GM12865 (cell line): ENCODE data around the gene AANAT.

Experiments
- DNase-seq: peaks from one replicate; pipeline ENCODE4 v3.0.0; 2010; ENCODE audit warnings: low read depth
- H3K4me3 ChIP-seq: 2 replicates; pipeline ENCODE4 v1.5.1; 2011; ENCODE audit warnings: mild to moderate bottlenecking, low read depth, low read length, control low read depth
- TF ChIP-seq, protein P1 (sequence below): IDR thresholded peaks from 2 replicates; pipeline ENCODE4 v1.5.1; 2011; ENCODE audit warnings: low read length, control low read depth, low read depth, inconsistent platforms; ENCODE audit not compliant: insufficient read depth; ENCODE audit errors: missing control alignments

The AANAT gene

DNA sequence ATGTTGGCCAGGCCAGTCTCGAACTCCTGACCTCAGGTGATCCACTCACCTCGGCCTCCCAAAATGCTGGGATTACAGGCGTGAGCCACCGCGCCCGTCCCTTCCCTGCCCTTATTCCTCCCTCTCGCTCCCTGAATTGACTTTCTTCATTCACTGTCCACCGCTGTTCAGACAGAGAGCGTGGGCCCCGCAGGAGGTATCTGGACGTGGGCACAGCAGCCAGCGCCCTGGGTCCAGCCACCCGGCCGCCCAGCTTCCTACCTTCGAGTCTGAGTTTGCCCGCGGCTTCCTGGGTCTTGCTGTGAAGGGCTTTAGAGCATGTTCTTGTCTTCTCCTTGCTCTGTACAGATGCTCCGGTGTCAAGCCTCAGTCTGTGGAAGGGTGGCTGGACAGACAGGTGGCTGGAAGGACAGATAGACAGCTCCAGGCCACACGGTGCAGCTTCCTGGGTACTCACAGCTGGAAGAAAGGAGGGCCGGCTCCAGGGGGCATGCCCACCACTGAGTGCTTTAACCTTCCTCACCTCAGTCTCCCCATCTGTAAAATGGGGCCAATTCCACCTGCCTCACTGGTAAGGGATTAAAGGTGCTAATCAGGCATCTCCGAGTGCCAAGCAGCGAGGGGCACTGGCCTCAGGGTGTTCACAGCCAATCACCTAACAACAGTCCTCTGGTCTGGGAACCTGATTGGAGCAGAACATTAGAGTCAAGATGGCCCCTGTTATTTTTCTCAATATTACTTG is 20.2 kb downstream of the AANAT start:
- no peak overlapping the region for H3K4me3 ChIP-seq
- TF ChIP-seq, protein P1, sequence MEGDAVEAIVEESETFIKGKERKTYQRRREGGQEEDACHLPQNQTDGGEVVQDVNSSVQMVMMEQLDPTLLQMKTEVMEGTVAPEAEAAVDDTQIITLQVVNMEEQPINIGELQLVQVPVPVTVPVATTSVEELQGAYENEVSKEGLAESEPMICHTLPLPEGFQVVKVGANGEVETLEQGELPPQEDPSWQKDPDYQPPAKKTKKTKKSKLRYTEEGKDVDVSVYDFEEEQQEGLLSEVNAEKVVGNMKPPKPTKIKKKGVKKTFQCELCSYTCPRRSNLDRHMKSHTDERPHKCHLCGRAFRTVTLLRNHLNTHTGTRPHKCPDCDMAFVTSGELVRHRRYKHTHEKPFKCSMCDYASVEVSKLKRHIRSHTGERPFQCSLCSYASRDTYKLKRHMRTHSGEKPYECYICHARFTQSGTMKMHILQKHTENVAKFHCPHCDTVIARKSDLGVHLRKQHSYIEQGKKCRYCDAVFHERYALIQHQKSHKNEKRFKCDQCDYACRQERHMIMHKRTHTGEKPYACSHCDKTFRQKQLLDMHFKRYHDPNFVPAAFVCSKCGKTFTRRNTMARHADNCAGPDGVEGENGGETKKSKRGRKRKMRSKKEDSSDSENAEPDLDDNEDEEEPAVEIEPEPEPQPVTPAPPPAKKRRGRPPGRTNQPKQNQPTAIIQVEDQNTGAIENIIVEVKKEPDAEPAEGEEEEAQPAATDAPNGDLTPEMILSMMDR, result no peak
- DNase-seq, result no peak

DNA sequence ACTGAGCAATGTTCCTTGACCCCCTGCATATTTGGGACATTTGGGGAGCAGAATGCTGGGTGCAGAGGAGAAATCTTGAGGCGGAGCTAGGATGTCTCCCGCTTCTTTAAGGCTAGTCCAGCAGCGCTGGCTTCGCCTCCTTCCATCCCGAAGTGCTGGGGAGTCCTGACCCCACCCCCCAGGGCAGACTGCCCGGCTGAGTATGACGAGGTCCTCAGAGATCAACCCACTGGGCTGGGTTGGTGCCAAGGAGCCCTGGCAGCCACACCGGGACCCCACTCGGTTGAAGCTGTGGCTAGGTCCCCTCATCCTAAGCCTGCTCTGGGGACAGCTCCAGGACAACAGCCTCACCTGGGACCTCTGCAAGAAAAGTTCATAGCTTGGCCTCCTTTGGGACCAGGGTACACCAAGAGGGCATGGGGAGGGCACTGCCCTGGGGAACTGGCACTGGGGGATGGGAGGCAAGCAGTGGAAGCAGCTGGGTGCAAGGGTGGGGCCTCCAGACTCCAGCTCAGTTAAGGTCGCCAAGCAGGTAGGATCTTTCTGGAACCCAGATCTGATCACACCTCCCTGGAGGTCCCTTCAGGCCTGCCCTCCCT is 22.8 kb downstream of the AANAT start:
- DNase-seq, result no peak
- TF ChIP-seq, protein P1, result no peak
- H3K4me3 ChIP-seq, result no peak overlapping the region

DNA sequence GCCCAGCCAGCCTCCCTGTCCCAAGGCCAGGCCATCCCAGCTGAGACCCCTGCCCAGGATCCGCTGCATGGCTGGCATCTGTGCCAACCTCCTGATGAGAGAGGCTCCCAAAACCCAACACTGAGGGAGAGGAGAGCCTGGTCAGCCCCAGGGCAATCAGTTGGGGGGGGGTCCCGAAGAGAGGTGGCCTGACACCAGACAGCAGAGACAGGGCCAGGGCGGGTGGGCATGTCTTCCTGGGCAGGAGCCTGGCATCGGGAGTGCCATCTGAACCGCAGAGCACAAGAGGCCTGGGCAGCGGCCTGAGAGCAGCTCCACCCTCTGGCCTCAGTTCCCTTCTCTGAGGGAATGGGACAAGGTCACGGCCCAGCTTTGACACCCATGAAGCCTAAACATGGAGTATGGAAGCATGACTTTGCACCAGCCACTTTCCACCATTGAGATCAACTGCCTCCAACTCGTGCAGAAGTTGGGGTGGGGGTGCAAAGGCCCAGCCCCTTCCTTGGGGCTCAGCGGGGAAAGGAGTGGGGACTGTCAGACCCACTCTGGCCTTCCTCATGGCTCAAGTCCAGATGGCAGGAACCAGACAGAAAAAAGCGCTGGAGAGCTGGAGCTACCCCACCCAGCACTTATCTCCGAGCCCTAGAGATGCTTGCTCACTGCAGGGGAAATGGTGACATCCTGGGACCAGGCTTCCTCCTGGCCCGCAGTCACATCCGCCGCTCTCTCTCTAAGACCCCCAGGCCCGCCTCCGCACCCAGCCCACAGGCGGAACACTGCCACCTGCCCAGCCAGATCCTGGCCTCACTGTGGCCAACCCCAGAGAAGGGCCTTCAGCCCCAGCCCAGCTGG is 24.1 kb downstream of the AANAT start:
- TF ChIP-seq, protein P1, result no peak
- H3K4me3 ChIP-seq, result peak overlapping the region; percentile 47
- peak; percentile 64 for DNase-seq

DNA sequence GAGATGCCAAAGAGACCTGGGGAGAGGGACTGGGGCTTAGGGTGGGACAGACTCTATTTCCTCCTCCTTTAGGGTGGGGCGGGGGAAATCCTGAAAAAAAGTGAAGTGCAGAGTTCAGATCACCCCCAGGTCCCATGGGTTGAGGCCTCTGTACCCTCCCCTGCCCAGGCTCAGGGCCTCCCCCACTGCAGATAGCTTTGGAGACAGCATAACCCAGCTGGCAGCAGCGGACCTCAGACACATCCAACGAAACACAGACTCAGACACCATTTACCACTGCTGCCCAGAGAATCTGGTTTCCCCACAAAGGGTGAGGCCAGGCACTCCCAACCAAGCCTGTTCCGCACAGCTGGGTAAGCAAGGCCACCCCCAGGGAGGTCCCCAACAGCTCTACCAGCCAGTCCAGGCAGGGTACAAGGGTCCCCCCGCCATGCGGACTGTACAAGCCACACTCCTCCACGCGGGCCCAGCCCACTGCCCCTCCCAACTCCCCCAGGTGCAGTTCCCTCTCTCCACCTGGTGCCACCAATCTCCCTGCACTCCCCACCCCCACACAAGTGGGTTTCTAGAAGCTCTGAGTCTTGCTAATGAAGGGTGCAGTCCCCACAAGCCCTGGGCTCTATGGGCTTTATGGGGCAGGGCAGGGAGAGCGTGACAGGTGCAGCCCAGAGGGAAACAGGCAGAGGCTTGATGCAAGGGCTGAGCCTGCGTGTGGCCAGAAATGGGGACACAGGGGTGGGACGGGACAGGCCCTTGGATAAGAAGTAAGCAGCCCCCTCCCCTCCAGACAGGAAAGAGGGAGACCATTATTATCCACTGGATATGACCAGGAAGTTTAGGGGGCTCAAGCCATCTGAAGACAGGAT is 25.0 kb downstream of the AANAT start:
- TF ChIP-seq, protein P1, result no peak
- peak overlapping the region; percentile 47 for H3K4me3 ChIP-seq
- DNase-seq, result peak; percentile 75

DNA sequence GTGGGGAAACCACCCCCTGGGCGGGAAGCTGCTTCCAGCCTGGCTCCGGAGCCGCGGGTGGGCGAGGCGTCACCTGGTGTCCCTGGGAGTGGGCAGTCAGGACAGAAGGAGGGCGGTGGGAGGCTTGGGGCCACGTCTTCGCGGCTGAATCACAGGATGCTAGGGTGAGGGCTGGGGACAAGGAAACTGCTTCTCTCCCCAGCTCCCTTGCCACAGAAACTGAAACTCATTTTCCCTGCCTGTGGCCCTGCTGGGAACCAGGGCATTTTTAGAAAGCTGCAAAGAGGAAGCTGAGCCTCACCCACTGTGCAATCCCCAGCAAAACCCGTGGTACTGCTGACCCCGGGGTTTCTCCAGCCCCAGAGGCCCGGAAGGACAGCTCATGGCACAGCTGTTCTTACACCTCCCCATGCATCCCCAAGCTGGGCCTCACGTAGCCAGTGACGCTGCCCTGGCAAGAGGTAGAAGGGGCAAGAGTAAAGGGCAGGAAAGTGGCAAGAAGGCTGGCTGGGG is 25.6 kb downstream of the AANAT start:
- TF ChIP-seq, protein P1, result no peak
- H3K4me3 ChIP-seq, result peak overlapping the region; percentile 47
- DNase-seq, result peak; percentile 86

DNA sequence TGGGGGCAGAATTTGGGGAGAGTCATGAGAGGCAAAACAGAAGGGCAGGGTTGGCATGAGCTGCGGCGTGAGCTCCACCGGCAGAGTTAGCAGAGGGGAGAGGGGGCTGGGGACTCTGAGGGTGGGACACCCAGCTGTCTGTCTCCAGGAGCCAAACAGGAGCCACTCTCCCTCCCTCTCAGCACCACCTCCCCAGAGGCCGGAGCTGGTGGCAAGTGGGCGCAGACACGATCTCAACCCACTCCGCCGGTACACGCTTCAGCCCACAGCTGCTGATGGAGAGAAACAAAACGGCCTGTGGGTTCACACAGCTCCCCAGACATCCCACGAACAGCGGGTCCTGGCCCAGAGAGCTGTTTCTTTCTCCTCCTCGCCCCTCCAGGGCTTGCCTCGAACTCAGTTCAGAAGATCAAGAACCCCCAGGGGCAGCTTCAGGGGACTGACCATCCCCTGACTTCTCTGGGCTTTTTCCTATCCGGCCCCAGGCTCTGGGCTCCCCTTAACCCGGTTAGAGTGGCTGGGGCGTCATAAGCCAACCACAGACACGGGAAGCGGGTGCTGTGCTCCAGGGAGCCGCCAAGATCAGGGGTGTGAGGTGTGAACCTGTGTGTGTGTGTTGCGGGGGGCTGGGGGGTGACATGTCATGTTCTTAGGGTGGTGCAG is 26.2 kb downstream of the AANAT start:
- peak overlapping the region; percentile 47 for H3K4me3 ChIP-seq
- DNase-seq, result peak; percentile 41
- TF ChIP-seq, protein P1, result no peak
